Activated T-helper 1 cell treated with anti-CD3 and anti-CD28 coated beads, Interleukin-12 subunit alpha, Interleukin-12 subunit beta, Interleukin-2, Interleukin-4 antibody, amounts not matched to agents 30 ng/mL and 10 ng/mL and 1 ng/mL, durations not matched to agents 14 hours and 24 hours and 36 hours (primary cell): ENCODE results near the gene NELFCD. TPM values are rescaled to one million over a fixed set of nuclear protein-coding genes. Genes with fewer than 3 reads are reported as not detected.

Experiments
- DNase-seq: peaks from one replicate; pipeline ENCODE4 v3.0.0; 2021; ENCODE audit warnings: low spot score
- H3K27ac Mint-ChIP-seq: one replicate; pipeline ENCODE4 v1.8.0; 2021; ENCODE audit warnings: mild to moderate bottlenecking, mixed read lengths
- H3K27me3 Mint-ChIP-seq: one replicate; pipeline ENCODE4 v1.8.0; 2022; ENCODE audit warnings: mild to moderate bottlenecking, moderate library complexity, mixed read lengths; ENCODE audit not compliant: insufficient read depth
- H3K36me3 Mint-ChIP-seq: one replicate; pipeline ENCODE4 v1.8.0; 2021; ENCODE audit warnings: low read depth, mixed read lengths
- H3K4me1 Mint-ChIP-seq: one replicate; pipeline ENCODE4 v1.8.0; 2021; ENCODE audit warnings: low read depth, mixed read lengths
- H3K4me3 Mint-ChIP-seq: one replicate; pipeline ENCODE4 v1.8.0; 2021; ENCODE audit warnings: mild to moderate bottlenecking, moderate library complexity, mixed read lengths
- H3K9me3 Mint-ChIP-seq: one replicate; pipeline ENCODE4 v1.8.0; 2021; ENCODE audit warnings: mixed read lengths
- intact Hi-C: fragments of 100-400 bp; cut with micrococcal nuclease; formaldehyde crosslinking; loops from one replicate; pipeline ENCODE4 v1.15.1; 2024
- total RNA-seq: library from RNA; stranded (reverse); gene quantifications from 2 replicates; pipeline ENCODE4 v1.2.3, GENCODE V29; 2022

The NELFCD gene
- total RNA-seq, 1 donor from 2014 or later = 121 TPM

DNA sequence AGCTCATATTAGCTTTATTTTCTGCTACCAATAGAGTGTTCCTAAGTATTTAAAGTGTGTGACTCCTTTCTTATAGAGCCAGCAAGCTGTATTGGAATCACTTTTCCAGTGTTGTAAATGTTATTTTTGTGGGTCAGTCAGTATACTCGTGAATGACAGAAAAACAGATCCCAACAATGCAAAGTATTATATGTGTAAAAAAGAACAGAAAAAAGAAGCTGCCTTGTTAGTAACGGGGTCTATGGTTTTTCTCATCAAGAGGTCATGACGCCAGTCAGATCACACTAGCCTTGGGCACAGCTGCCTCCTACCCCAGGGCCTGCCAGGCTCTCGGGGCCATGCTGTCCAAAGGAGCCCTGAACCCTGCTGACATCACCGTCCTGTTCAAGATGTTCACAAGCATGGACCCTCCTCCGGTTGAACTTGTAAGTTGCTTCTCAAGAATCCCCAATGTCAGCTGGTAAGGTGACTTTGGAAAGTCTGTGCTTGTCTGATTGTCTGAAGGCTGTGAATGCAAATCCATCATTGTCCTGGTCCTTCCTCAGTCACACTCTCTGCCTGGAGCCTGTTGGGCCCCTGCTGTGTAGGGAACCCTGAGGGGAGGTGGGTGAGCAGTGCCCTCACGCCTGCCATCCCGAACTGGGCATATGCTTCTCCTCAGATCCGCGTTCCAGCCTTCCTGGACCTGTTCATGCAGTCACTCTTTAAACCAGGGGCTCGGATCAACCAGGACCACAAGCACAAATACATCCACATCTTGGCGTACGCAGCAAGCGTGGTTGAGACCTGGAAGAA is 9.8 kb downstream of the NELFCD start:
- no peaks in the 10 kb centered on the region for H3K9me3 Mint-ChIP-seq
- no peak overlapping the region for H3K27ac Mint-ChIP-seq
- H3K36me3 Mint-ChIP-seq = peaks cover 65% of the 10 kb centered on the region
- H3K4me3 Mint-ChIP-seq = no peak overlapping the region
- intact Hi-C loops = no loop called here
- DNase-seq = no peak
- H3K4me1 Mint-ChIP-seq = peaks cover 7% of the 10 kb centered on the region
- H3K27me3 Mint-ChIP-seq = no peaks in the 10 kb centered on the region

DNA sequence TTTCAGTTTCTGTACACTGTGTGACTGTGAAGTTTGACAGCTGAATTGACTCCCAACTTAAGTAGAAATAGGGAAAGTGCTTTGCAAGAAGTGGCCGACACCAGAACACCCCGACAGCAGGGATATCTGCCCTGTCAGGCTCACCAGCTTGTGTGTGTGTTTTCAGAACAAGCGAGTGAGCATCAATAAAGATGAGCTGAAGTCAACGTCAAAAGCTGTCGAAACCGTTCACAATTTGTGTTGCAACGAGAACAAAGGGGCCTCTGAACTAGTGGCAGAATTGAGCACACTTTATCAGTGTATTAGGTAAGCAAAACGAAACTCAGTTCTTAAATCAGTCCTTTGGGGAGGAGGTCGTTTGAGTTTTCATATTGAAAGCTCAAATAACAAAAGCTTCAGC is 10.7 kb downstream of the NELFCD start:
- peaks cover 4% of the 10 kb centered on the region for H3K4me1 Mint-ChIP-seq
- H3K27ac Mint-ChIP-seq = peak overlapping the region; percentile 23
- H3K27me3 Mint-ChIP-seq = no peaks in the 10 kb centered on the region
- peaks cover 66% of the 10 kb centered on the region for H3K36me3 Mint-ChIP-seq
- no peak overlapping the region for H3K4me3 Mint-ChIP-seq
- no peak for DNase-seq
- no peaks in the 10 kb centered on the region for H3K9me3 Mint-ChIP-seq
- intact Hi-C loops = no loop called here

DNA sequence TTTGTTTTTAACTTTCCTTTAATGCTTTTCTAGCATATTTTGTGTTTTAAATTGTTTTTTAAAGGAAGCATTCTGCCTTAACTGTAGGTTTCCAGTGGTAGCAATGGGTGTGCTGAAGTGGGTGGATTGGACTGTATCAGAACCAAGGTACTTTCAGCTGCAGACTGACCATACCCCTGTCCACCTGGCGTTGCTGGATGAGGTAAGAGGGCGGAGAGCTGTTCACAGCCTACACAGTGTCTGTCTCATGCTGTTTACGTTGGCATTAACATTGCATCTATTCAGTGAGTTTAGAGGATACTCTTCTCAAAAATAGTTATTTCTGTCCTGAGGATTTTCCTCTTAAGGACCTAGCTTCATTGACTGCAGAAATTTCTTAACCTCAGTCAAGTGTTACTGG is 11.9 kb downstream of the NELFCD start:
- peaks cover 60% of the 10 kb centered on the region for H3K36me3 Mint-ChIP-seq
- H3K27ac Mint-ChIP-seq = no peak overlapping the region

GRCh38 chr20:58993332-58994248 is 12.5 kb downstream of the NELFCD start:
- no peaks in the 10 kb centered on the region for H3K9me3 Mint-ChIP-seq
- no peak overlapping the region for H3K4me3 Mint-ChIP-seq
- no peaks in the 10 kb centered on the region for H3K4me1 Mint-ChIP-seq
- intact Hi-C loops = no loop called here
- no peak for DNase-seq
- H3K27ac Mint-ChIP-seq = no peak overlapping the region
- peaks cover 58% of the 10 kb centered on the region for H3K36me3 Mint-ChIP-seq
- no peaks in the 10 kb centered on the region for H3K27me3 Mint-ChIP-seq

More for the DNA sequence above, 11.9 kb downstream of the NELFCD start:
- DNase-seq = no peak
- H3K4me1 Mint-ChIP-seq = no peaks in the 10 kb centered on the region
- H3K9me3 Mint-ChIP-seq = no peaks in the 10 kb centered on the region
- no peak overlapping the region for H3K4me3 Mint-ChIP-seq
- no peaks in the 10 kb centered on the region for H3K27me3 Mint-ChIP-seq
- intact Hi-C loops = no loop called here

DNA sequence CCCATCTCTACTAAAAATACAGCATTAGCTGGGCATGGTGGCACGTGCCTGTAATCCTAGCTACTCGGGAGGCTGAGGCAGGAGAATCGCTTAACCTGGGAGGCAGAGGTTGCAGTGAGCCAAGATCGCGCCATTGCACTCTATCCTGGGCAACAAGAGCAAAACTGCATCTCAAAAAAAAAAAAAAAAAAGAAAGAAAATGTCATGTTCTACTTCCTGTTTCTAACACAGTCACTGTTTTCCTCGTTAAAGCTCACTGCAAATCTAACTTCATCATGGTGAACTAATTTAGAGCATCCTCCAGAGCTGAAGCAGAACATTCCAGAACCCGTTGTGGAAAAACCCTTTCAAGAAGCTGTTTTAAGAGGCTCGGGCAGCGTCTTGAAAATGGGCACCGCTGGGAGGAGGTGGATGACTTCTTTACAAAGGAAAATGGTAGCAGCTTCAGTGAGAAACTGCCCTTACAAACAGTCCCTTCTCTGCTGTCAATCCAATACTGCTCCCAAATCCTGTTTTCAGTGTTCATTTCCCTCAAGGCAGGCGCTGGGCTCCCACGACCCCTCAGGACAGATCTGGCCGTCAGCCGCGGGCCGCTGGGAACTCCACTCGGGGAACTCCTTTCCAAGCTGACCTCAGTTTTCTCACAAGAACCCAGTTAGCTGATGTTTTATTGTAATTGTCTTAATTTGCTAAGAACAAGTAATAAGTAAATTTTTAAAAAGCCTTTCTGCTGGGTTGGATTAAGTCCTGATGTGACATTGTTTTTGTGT is 13.5 kb downstream of the NELFCD start:
- Mint-ChIP-seq H3K27ac (peak overlapping the region; percentile 29), H3K4me1 (no peaks in the 10 kb centered on the region), H3K9me3 (no peaks in the 10 kb centered on the region), H3K4me3 (no peak overlapping the region), H3K36me3 (peaks cover 49% of the 10 kb centered on the region), H3K27me3 (no peaks in the 10 kb centered on the region)
- intact Hi-C loops = no loop called here
- no peak for DNase-seq

DNA sequence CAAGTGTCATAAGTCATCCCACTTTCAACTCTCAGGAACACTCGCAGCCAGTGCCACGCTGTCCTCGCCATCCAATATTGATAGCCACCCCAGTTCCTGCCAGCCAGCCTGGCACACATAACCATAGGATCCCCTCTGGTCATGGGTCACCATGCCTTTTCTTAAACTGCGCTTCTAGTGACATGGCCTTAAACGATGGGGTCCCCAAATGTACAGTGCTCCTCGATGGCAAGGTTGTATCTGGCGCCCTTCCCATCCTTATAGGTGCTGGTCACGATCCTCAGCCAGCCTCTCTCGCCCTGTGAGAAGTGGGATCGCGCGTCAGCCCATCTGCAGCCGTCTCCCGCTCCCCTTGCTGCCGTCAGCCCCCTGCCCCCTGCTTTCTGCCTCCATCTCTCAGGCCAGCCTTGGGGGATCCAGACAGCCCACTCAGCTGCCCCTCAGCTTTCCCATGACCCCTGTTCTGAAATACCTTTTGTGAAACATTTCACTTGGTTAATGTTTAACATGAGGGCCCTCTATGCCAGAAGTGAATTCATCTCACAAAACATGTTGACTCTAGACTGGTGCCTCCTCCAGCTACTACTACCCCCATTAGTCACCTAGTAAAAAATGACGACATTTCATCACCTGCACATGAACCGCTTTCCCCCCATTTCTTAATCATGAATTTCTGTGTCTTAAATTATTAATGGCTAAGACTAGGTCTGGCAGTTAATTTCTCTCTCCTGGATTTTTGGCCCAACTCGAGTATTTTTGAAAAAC is 14.6 kb downstream of the NELFCD start:
- intact Hi-C loops = no loop called here
- no peak for DNase-seq
- no peak overlapping the region for H3K27ac Mint-ChIP-seq
- H3K27me3 Mint-ChIP-seq = no peaks in the 10 kb centered on the region
- peaks cover 46% of the 10 kb centered on the region for H3K36me3 Mint-ChIP-seq
- H3K4me1 Mint-ChIP-seq = no peaks in the 10 kb centered on the region
- H3K4me3 Mint-ChIP-seq = no peak overlapping the region
- H3K9me3 Mint-ChIP-seq = no peaks in the 10 kb centered on the region

DNA sequence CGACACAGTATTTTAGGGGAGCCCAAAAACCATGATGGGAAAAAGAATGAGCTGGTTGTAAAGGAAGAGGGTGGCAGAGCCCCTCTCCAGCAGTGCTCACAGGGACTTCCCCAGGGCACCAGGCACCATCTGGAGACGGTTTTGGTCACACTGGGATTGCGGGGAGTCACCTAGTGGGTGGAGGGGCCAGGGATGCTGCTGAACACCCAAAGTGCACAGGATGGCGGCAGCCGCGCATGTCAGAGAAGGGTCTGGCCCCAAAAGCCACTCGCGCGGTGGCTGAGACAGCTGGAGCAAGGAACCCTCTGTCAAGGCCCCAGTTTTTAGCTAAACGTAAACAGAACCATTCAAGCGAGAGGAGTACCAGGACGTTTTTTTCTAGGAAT is 15.2 kb downstream of the NELFCD start:
- no peak overlapping the region for H3K4me3 Mint-ChIP-seq
- no peak overlapping the region for H3K27ac Mint-ChIP-seq
- no peaks in the 10 kb centered on the region for H3K27me3 Mint-ChIP-seq
- DNase-seq = no peak
- intact Hi-C loops = no loop called here
- H3K9me3 Mint-ChIP-seq = no peaks in the 10 kb centered on the region
- H3K4me1 Mint-ChIP-seq = no peaks in the 10 kb centered on the region
- peaks cover 41% of the 10 kb centered on the region for H3K36me3 Mint-ChIP-seq

GRCh38 chr20:58997141-58997770 is 16.2 kb downstream of the NELFCD start:
- H3K9me3 Mint-ChIP-seq = no peaks in the 10 kb centered on the region
- H3K4me1 Mint-ChIP-seq = peaks cover under 1% of the 10 kb centered on the region
- intact Hi-C loops = no loop called here
- no peak overlapping the region for H3K4me3 Mint-ChIP-seq
- H3K27me3 Mint-ChIP-seq = no peaks in the 10 kb centered on the region
- peaks cover 39% of the 10 kb centered on the region for H3K36me3 Mint-ChIP-seq
- no peak overlapping the region for H3K27ac Mint-ChIP-seq
- DNase-seq = no peak

DNA sequence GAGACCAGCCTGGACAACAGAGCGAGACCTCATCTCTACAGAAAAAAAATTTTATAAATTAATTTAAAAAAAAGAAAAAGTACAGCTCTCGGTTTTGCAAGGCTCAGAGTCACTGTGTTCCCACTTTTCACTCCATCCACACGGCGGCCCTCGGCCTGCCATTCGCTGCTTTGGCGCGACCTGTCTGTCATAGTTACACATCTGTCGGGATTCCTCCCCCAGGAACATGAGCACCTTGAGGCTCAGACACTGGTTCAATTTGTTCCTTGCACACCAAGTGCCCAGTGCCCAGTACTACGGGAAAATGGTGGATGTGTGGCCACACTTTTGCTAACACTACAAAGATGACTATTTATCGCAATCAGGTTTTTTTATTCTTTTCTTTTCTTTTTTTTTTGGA is 17.6 kb downstream of the NELFCD start:
- no peaks in the 10 kb centered on the region for H3K27me3 Mint-ChIP-seq
- peaks cover 38% of the 10 kb centered on the region for H3K36me3 Mint-ChIP-seq
- intact Hi-C loops = no loop called here

DNA sequence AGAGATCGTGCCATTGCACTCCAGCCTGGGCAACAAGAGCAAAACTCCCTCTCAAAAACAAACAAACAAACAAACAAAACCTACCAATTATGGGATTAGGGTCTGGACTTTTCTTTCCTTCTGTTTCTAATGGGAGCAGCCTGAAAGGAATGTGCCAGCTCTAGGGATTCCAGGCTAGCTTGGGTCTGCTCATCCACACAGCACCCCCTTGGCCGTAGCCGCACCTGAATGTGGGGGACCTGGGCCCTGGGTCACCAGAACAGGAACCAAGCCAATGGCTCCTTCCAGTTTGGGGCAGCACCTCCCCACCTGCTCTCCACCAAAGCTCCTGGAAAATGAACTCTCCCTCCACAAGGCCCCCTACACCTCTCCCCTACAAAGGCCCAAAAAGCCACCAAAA is 19.3 kb downstream of the NELFCD start:
- no peaks in the 10 kb centered on the region for H3K27me3 Mint-ChIP-seq
- H3K9me3 Mint-ChIP-seq = no peaks in the 10 kb centered on the region
- peaks cover 30% of the 10 kb centered on the region for H3K4me1 Mint-ChIP-seq
- DNase-seq = no peak
- H3K4me3 Mint-ChIP-seq = no peak overlapping the region
- peaks cover 34% of the 10 kb centered on the region for H3K36me3 Mint-ChIP-seq
- intact Hi-C loops = no loop called here
- no peak overlapping the region for H3K27ac Mint-ChIP-seq

More for the DNA sequence above, 17.6 kb downstream of the NELFCD start:
- Mint-ChIP-seq H3K4me3 (no peak overlapping the region), H3K9me3 (no peaks in the 10 kb centered on the region), H3K27ac (no peak overlapping the region), H3K4me1 (peaks cover 13% of the 10 kb centered on the region)
- no peak for DNase-seq

- Mint-ChIP-seq H3K36me3 (peaks cover 27% of the 10 kb centered on the region), H3K27me3 (no peaks in the 10 kb centered on the region)
Measured at GRCh38 chr20:59001068-59001448, 20.0 kb downstream of the NELFCD start.

More at GRCh38 chr20:59001068-59001448, 20.0 kb downstream of the NELFCD start:
- Mint-ChIP-seq H3K9me3 (no peaks in the 10 kb centered on the region), H3K27ac (no peak overlapping the region), H3K4me1 (peaks cover 37% of the 10 kb centered on the region), H3K4me3 (no peak overlapping the region)
- no peak for DNase-seq
- intact Hi-C loops = no loop called here
